DND-41 (cell line): Measurements from ENCODE around the gene SH3BP2.

Experiments
- CTCF ChIP-seq: IDR thresholded peaks from 2 replicates; pipeline ENCODE4 v1.5.1; 2012; ENCODE audit warnings: borderline replicate concordance, low read length, moderate library complexity, mild to moderate bottlenecking; ENCODE audit not compliant: poor library complexity, severe bottlenecking; ENCODE audit errors: extremely low read depth
- EZH2 ChIP-seq: IDR thresholded peaks from 3 replicates; pipeline ENCODE4 v1.6.1; 2012; ENCODE audit warnings: borderline replicate concordance, low read depth, mild to moderate bottlenecking, moderate library complexity, low read length, inconsistent platforms; ENCODE audit not compliant: severe bottlenecking

- no peak for TF ChIP-seq EZH2
- TF ChIP-seq CTCF, result no peak
These were observed 37.8 kb upstream of the SH3BP2 start for GRCh38 chr4:2754848-2755819.
